ENCODE results near the gene MX2.

- TF ChIP-seq POLR2A (IDR thresholded peaks at IDR 0.05; ENCODE audit: low read length), result no peak
- TF ChIP-seq GATA1 (IDR thresholded peaks at IDR 0.05; ENCODE audit: low read depth, low read length), result no peak
Measured at GRCh38 chr21:41316200-41317062, 45.4 kb upstream of the MX2 start, which contains the start of gene FAM3B.

Data from erythroblast (primary cell).